Esophagus muscularis mucosa (tissue), 4 donors: ENCODE measurements around the gene CSF1. TPM values are rescaled to one million over a fixed set of nuclear protein-coding genes. Genes with fewer than 3 reads are reported as not detected.

ENCODE experiments used
- DNase-seq: peaks from one replicate; pipeline ENCODE4 v3.0.0-alpha.2; 2017; ENCODE audit errors: extremely low spot score
- H3K27ac ChIP-seq, 4 donors: fragments of 200-600 bp; sonication (generic); replicated peaks in 1 of 4; 1 replicate in 3 of 4; 2 replicates in 1 of 4; pipeline ENCODE4 v1.5.1; 2016 to 2019; ENCODE audit warnings: mild to moderate bottlenecking in 1 of 4
- H3K27me3 ChIP-seq, 4 donors: fragments of 200-600 bp; sonication (generic); one replicate each; pipeline versions ENCODE4 v1.5.1 to v1.6.0; 2016 to 2019
- H3K36me3 ChIP-seq, 4 donors: fragments of 200-600 bp; sonication (generic); one replicate each; pipeline ENCODE4 v1.5.1; 2016 to 2019
- H3K4me1 ChIP-seq, 4 donors: fragments of 200-600 bp; sonication (generic); one replicate each; pipeline ENCODE4 v1.5.1; 2016 to 2019
- H3K4me3 ChIP-seq, 4 donors: fragments of 200-600 bp; sonication (generic); 1 replicate in 2 of 4; 2 replicates in 2 of 4; pipeline ENCODE4 v1.5.1; 2016 to 2019; ENCODE audit warnings: mild to moderate bottlenecking in 4 of 4, moderate library complexity in 1 of 4
- H3K9me3 ChIP-seq, 4 donors: fragments of 200-600 bp; sonication (generic); 1 replicate in 3 of 4; 2 replicates in 1 of 4; pipeline ENCODE4 v1.5.1; 2016 to 2019
- CTCF ChIP-seq, 3 experiments: fragments of 200-600 bp in 2 of 3; fragments of 450-650 bp in 1 of 3; sonication (generic) in 2 of 3; IDR thresholded peaks; one replicate each; pipeline ENCODE4 v1.5.1; 2017 to 2019; ENCODE audit warnings: antibody characterized with exemption in 3 of 3, mild to moderate bottlenecking in 2 of 3, moderate library complexity in 1 of 3
- EP300 ChIP-seq: sonication (generic); formaldehyde crosslinking; IDR thresholded peaks from one replicate; pipeline ENCODE4 v1.6.1; 2017; ENCODE audit warnings: antibody characterized with exemption
- POLR2A ChIP-seq: fragments of 450-650 bp; IDR thresholded peaks from one replicate; pipeline ENCODE4 v1.6.1; 2017; ENCODE audit warnings: antibody characterized with exemption, moderate library complexity, mild to moderate bottlenecking, low read depth
- POLR2AphosphoS5 ChIP-seq, 2 donors: sonication (generic); formaldehyde crosslinking; IDR thresholded peaks; one replicate each; pipeline ENCODE4 v1.6.1; 2017; ENCODE audit warnings: antibody characterized with exemption in 2 of 2
- WGBS: methylation state at CpG from one replicate; pipeline ENCODE4 v1.1.5; 2018; 5-methylcytosine and 5-hydroxymethylcytosine counted together
- intact Hi-C: fragments of 100-400 bp; cut with DNase I; formaldehyde crosslinking; loops from one replicate; pipeline ENCODE4 v1.15.1; 2023
- total RNA-seq, 4 donors: library from RNA; depleted of rRNA; stranded (reverse); fragments of >200 nt; gene quantifications; one replicate each; pipeline versions ENCODE4 v1.1.0 to v1.2.1, GENCODE V29; 2016

CSF1 gene
- total RNA-seq, 4 donors from 2014 or later = 27.0 to 92.6 (median 48.1) TPM

- H3K4me3 ChIP-seq = no peak overlapping the region
- no peak overlapping the region for H3K27ac ChIP-seq
- no peaks in the 10 kb centered on the region for H3K36me3 ChIP-seq
- no peak for TF ChIP-seq POLR2AphosphoS5 (IDR thresholded peaks at IDR 0.05)
- TF ChIP-seq EP300 = no peak
- no peak for TF ChIP-seq CTCF (IDR thresholded peaks at IDR 0.05)
- no peak for TF ChIP-seq POLR2A
- H3K4me1 ChIP-seq = peaks cover 41 to 43% (median 42%) of the 10 kb centered on the region in 4 donors
- no peaks in the 10 kb centered on the region for H3K9me3 ChIP-seq
- 75% methylated on average over 10 of the region's 10 CpGs for WGBS
- intact Hi-C loops = no loop called here
- no peak for DNase-seq
- H3K27me3 ChIP-seq = no peaks in the 10 kb centered on the region
Observed at GRCh38 chr1:109892561-109893368, 17.9 kb upstream of the CSF1 start.

GRCh38 chr1:109893532-109894171 lies 17.0 kb upstream of the CSF1 start:
- no peak for TF ChIP-seq EP300
- no peak for TF ChIP-seq POLR2AphosphoS5 (IDR thresholded peaks at IDR 0.05)
- no peak for TF ChIP-seq CTCF (IDR thresholded peaks at IDR 0.05)
- TF ChIP-seq POLR2A = no peak
- peaks cover 41 to 51% (median 42%) of the 10 kb centered on the region in 4 donors for H3K4me1 ChIP-seq
- DNase-seq = no peak
- H3K36me3 ChIP-seq = no peaks in the 10 kb centered on the region
- H3K27ac ChIP-seq = no peak overlapping the region
- H3K9me3 ChIP-seq = no peaks in the 10 kb centered on the region
- intact Hi-C loops = no loop called here
- H3K4me3 ChIP-seq = no peak overlapping the region
- 98% methylated on average over 7 of the region's 7 CpGs for WGBS
- no peaks in the 10 kb centered on the region for H3K27me3 ChIP-seq

GRCh38 chr1:109894823-109895719 lies 15.6 kb upstream of the CSF1 start:
- WGBS = 87% methylated on average over 8 of the region's 8 CpGs
- no peak for DNase-seq
- no peaks in the 10 kb centered on the region for H3K27me3 ChIP-seq
- intact Hi-C loops = no loop called here
- peaks cover 41 to 58% (median 42%) of the 10 kb centered on the region in 4 donors for H3K4me1 ChIP-seq
- no peaks in the 10 kb centered on the region for H3K36me3 ChIP-seq
- H3K27ac ChIP-seq = peak overlapping the region in 1 of 4 donors; percentile 13
- no peak for TF ChIP-seq POLR2A
- TF ChIP-seq CTCF (IDR thresholded peaks at IDR 0.05) = no peak
- TF ChIP-seq EP300 = no peak
- TF ChIP-seq POLR2AphosphoS5 (IDR thresholded peaks at IDR 0.05) = no peak
- H3K4me3 ChIP-seq = no peak overlapping the region
- no peaks in the 10 kb centered on the region for H3K9me3 ChIP-seq

GRCh38 chr1:109895720-109896504 lies 14.7 kb upstream of the CSF1 start:
- TF ChIP-seq EP300 (no peak), POLR2AphosphoS5 (IDR thresholded peaks at IDR 0.05) (peak; percentile 51 to 62)
- 61% methylated on average over 12 of the region's 16 CpGs for WGBS

More at GRCh38 chr1:109895720-109896504, 14.7 kb upstream of the CSF1 start:
- H3K9me3 ChIP-seq = no peaks in the 10 kb centered on the region
- H3K27ac ChIP-seq = peak overlapping the region in 3 of 4 donors; percentile 13 to 54 (median 49)
- DNase-seq = no peak
- no peaks in the 10 kb centered on the region for H3K27me3 ChIP-seq
- peaks cover 41 to 58% (median 42%) of the 10 kb centered on the region in 4 donors for H3K4me1 ChIP-seq
- no peaks in the 10 kb centered on the region for H3K36me3 ChIP-seq
- intact Hi-C loops = no loop called here
- peak overlapping the region in 1 of 4 donors; percentile 4 for H3K4me3 ChIP-seq
